Fibroblast of pulmonary artery (primary cell): ENCODE results near the gene MOB3B.

ENCODE experiments used
- DNase-seq: peaks from one replicate; pipeline ENCODE4 v3.0.0-alpha.2; 2010; ENCODE audit warnings: low read depth
- H3K4me3 ChIP-seq: replicated peaks from 2 replicates; pipeline ENCODE4 v1.5.1; 2011; ENCODE audit warnings: low read depth, mild to moderate bottlenecking, control low read depth, low read length, moderate library complexity
- TF ChIP-seq, protein P1 (sequence below): IDR thresholded peaks from 2 replicates; pipeline ENCODE4 v1.5.1; 2011; ENCODE audit warnings: mild to moderate bottlenecking, control low read depth, low read length, inconsistent platforms; ENCODE audit errors: missing control alignments

MOB3B gene

DNA sequence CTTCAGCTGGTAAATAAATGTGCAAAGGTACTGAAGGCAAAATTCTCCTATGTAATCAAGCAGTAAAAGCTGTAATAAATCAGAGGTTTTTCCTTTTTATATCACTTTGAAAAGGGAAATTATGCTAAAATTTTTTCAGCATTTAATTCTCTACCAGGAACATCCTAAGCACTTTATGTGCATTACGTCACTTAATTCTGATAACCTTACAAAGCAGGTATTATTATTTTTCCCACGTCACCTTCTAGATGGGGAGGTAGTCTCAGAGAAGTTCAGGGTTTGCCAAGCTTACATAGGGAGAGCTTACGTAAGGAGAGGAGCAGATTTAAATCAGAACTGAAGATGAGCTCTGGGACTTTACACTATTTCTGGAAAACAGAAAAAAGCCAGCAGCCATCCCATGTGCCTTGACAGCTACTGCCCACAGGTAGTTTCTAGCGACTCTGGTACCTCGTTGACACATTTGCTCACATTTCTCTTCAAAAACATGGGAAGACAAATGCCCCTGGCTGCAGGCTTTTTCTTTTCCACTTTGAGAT lies 84.5 kb downstream of the MOB3B start:
- H3K4me3 ChIP-seq = no peak overlapping the region
- TF ChIP-seq, protein P1, sequence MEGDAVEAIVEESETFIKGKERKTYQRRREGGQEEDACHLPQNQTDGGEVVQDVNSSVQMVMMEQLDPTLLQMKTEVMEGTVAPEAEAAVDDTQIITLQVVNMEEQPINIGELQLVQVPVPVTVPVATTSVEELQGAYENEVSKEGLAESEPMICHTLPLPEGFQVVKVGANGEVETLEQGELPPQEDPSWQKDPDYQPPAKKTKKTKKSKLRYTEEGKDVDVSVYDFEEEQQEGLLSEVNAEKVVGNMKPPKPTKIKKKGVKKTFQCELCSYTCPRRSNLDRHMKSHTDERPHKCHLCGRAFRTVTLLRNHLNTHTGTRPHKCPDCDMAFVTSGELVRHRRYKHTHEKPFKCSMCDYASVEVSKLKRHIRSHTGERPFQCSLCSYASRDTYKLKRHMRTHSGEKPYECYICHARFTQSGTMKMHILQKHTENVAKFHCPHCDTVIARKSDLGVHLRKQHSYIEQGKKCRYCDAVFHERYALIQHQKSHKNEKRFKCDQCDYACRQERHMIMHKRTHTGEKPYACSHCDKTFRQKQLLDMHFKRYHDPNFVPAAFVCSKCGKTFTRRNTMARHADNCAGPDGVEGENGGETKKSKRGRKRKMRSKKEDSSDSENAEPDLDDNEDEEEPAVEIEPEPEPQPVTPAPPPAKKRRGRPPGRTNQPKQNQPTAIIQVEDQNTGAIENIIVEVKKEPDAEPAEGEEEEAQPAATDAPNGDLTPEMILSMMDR = no peak
- DNase-seq = no peak

DNA sequence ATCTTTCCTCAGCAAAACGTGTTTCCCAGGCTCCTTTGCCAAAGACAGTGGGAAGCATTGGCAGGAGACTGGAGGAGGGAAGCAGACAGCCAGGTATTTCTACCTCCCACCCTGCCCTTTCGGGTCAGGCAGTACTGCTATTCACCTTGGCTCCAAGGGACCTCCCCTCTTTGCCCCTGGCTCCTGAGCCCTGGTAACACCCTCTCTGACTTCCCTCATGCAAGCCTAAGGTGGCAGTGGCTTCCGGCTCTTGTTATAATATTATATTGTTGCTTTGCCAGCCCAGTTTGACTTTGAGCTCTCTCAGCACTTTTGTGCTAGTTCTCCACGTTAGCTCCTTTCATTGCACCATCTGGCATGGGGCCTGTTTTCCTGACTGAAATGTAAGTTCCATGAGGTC lies 87.2 kb downstream of the MOB3B start:
- TF ChIP-seq, protein P1 = no peak
- no peak overlapping the region for H3K4me3 ChIP-seq
- no peak for DNase-seq

DNA sequence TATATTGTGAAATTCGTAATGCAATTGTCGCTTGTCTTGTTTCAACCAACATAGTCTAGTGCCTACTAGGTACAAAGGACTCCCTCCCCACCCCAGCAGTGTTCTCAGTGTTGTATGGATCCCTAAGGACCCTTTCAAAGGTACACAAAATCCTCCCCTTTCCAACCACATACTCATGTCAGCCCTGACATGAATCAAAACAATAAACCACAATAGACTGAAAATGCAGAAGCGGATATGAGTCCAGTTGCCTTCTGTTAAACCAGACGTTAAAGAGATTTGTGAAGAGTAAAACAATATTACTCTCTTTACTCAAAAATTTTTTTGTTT lies 87.9 kb downstream of the MOB3B start:
- no peak overlapping the region for H3K4me3 ChIP-seq
- TF ChIP-seq, protein P1 = no peak
- DNase-seq = no peak

DNA sequence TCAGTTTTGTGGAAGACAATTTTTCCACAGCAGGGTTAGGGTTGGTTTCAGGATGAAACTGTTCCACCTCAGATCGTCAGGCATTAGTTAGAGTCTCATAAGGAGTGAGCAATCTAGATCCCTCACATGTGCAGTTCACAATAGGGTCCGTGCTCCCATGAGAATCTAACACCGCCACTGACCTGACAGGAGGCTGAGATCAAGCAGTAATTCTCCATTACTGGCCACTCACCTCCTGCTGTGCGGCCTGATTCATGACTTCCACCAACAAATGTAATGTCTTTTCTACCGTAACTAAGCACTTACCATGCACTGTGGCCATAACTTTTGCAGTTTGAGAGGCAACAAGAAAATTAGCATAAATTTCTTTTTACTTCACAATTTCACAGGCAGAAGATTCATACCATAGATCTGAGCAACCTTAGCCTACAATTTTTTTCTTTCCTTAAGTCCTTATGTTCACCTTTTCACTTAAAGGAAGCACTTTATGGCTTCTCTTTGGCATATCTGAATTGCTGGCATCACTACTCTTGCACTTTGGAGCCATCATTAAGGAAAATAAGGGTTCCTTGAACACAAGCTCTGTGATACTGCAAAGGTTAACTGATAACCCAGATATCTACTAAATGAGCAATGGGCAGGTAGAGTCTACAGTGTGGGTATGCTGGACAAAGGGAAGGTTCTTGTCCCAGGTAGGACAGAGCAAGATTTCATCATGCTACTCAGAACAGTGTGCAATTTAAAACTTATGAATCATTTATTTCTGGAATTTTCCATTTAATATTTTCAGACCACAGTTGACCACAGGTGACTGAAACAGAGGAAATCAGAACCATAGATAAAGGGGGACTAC lies 88.5 kb downstream of the MOB3B start:
- TF ChIP-seq, protein P1 = no peak
- no peak for DNase-seq

DNA sequence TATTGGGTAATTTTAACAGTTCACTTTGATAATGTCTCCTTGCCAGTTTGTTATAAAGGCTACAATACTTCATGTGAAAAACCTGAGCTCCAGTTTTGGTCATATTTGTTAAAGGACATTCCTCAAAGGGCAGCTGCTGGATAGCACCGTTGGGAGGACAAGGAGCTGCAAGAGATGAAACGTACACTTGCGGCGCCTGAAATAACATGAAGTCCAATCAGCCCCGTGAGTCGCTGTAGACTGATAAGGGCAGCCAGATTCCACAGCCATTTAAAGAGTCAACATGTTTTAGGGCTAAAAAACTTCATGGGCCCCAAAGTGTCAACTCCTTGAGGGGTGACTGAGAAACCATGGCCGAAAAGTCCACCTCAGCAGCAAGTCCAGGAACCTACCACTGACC lies 91.1 kb downstream of the MOB3B start:
- DNase-seq = no peak
- no peak overlapping the region for H3K4me3 ChIP-seq
- TF ChIP-seq, protein P1 = no peak

More for the DNA sequence above, 88.5 kb downstream of the MOB3B start:
- no peak overlapping the region for H3K4me3 ChIP-seq

DNA sequence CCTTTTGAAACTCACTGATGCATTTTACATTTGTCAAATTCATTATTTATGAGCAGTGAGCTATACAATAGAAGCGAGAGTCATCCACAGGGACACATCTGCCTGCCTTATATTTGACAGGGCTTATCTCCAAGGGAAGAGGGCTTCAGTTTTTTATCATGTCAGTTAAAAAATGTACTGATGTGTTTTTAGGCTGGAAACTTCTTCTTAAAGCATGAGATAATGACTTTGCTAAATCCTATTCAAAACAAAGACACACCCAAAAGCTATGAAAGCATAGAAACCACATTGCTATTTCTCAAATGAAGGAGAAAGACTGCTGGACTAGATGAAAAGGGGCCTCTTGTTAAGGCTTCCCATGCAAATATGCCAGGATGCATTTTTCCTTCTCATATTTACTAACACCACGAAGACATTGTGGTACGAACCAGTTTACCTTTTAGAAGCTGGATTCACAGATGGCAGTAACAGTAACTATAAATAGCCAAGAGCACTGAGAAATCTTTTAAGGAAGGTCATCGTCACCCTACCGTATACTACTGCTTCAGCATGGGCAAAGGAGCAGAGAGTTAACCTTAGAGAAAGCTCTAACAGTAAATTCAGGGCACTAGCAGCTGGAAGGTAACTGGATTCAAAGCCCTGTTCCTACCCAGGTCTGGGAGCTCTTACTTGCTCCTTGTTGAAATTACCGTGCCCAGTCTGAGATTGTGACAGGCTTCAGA lies 91.8 kb downstream of the MOB3B start:
- H3K4me3 ChIP-seq = no peak overlapping the region
- no peak for DNase-seq
- TF ChIP-seq, protein P1 = no peak
